Brain pericyte (primary cell): ENCODE measurements around the gene IWS1.

Experiments
- DNase-seq: peaks from one replicate; pipeline ENCODE4 v3.0.0-alpha.2; 2012; ENCODE audit warnings: low read depth, low spot score

Gene IWS1

GRCh38 chr2:127498386-127498785 is 27.9 kb downstream of the IWS1 start:
- no peak for DNase-seq

- no peak for DNase-seq
These were observed 36.0 kb downstream of the IWS1 start for GRCh38 chr2:127490283-127490682.

- no peak for DNase-seq
These were observed 39.8 kb downstream of the IWS1 start for GRCh38 chr2:127486247-127487058.

- no peak for DNase-seq
These were observed 40.6 kb downstream of the IWS1 start for GRCh38 chr2:127485694-127486071.

- no peak for DNase-seq
These were observed 41.1 kb downstream of the IWS1 start for GRCh38 chr2:127485051-127485693.

- no peak for DNase-seq
These were observed 44.3 kb downstream of the IWS1 start for GRCh38 chr2:127482031-127482430.

- no peak for DNase-seq
These were observed 46.2 kb downstream of the IWS1 start for GRCh38 chr2:127479866-127480743.

GRCh38 chr2:127479219-127479825 is 47.0 kb downstream of the IWS1 start:
- DNase-seq, result peak; percentile 30

- DNase-seq, result no peak
These were observed 50.5 kb downstream of the IWS1 start for GRCh38 chr2:127475788-127476187.

- no peak for DNase-seq
These were observed 54.0 kb downstream of the IWS1 start for GRCh38 chr2:127472268-127472667.

GRCh38 chr2:127471286-127471988 is 54.9 kb downstream of the IWS1 start:
- DNase-seq, result no peak

- DNase-seq, result no peak
These were observed 56.3 kb downstream of the IWS1 start for GRCh38 chr2:127469974-127470373.

GRCh38 chr2:127469051-127469450 is 57.2 kb downstream of the IWS1 start:
- DNase-seq, result no peak

- no peak for DNase-seq
These were observed 61.0 kb downstream of the IWS1 start for GRCh38 chr2:127465258-127465657.

GRCh38 chr2:127464470-127465257 is 61.6 kb downstream of the IWS1 start:
- DNase-seq, result no peak

- no peak for DNase-seq
These were observed 62.9 kb downstream of the IWS1 start for GRCh38 chr2:127463155-127463991.

GRCh38 chr2:127462461-127462860 is 63.8 kb downstream of the IWS1 start:
- no peak for DNase-seq

- DNase-seq, result no peak
These were observed 69.3 kb downstream of the IWS1 start for GRCh38 chr2:127456960-127457359.
